Liver (tissue), 3 donors: ENCODE data around the gene PCDHGA5.

ENCODE experiments used
- GABPA ChIP-seq, 2 donors: IDR thresholded peaks in 1 of 2; conservative IDR thresholded peaks in 1 of 2; 2 replicates each; pipeline ENCODE4 v1.6.1; 2016; ENCODE audit warnings: antibody characterized with exemption in 2 of 2, mild to moderate bottlenecking in 1 of 2, moderate library complexity in 1 of 2
- HNF4G ChIP-seq: IDR thresholded peaks from 2 replicates; pipeline ENCODE4 v1.6.1; 2016; ENCODE audit warnings: antibody characterized with exemption
- NR2F2 ChIP-seq: IDR thresholded peaks from 2 replicates; pipeline ENCODE4 v1.6.1; 2016; ENCODE audit warnings: antibody characterized with exemption
- RAD21 ChIP-seq, 2 donors: IDR thresholded peaks; 2 replicates each; pipeline ENCODE4 v1.6.1; 2016; ENCODE audit warnings: antibody characterized with exemption in 2 of 2, mild to moderate bottlenecking in 2 of 2
- RXRA ChIP-seq, 2 donors: IDR thresholded peaks; 2 replicates each; pipeline ENCODE4 v1.6.1; 2017 to 2018; ENCODE audit warnings: antibody characterized with exemption in 2 of 2, mild to moderate bottlenecking in 1 of 2
- TAF1 ChIP-seq: conservative IDR thresholded peaks from 2 replicates; pipeline ENCODE4 v1.6.1; 2016; ENCODE audit warnings: antibody characterized with exemption, mild to moderate bottlenecking
- TF ChIP-seq, protein P1 (sequence below): fragments of 150-350 bp; IDR thresholded peaks from 2 replicates; pipeline ENCODE4 v1.5.1; 2017; ENCODE audit warnings: improper control_type of control experiment, low read depth, low read length; ENCODE audit not compliant: missing input control
- TF ChIP-seq, protein P2 (sequence below): IDR thresholded peaks from 2 replicates; pipeline ENCODE4 v1.6.1; 2016; ENCODE audit warnings: antibody characterized with exemption, mild to moderate bottlenecking
- TF ChIP-seq, protein P3 (sequence below): IDR thresholded peaks from 2 replicates; pipeline ENCODE4 v1.6.1; 2016; ENCODE audit warnings: antibody characterized with exemption
- TF ChIP-seq, protein P4 (sequence below): IDR thresholded peaks from 2 replicates; pipeline ENCODE4 v1.6.1; 2016; ENCODE audit warnings: antibody characterized with exemption
- TF ChIP-seq, protein P5 (sequence below): IDR thresholded peaks from 2 replicates; pipeline ENCODE4 v1.6.1; 2016; ENCODE audit warnings: antibody characterized with exemption
- donor health status: healthy.
- donor health status: healthy.

DNA sequence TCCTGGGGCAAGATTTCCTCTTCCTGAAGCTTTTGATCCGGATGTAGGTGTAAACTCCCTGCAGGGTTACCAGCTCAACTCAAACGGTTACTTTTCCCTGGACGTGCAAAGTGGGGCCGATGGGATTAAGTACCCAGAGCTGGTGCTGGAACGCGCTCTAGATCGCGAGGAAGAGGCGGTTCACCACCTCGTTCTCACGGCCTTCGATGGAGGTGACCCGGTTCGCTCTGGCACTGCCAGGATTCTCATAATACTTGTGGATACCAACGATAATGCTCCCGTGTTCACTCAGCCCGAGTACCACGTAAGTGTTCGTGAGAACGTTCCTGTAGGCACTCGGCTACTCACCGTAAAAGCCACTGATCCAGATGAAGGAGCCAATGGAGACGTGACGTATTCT is 8.3 kb upstream of the PCDHGA5 start:
- TF ChIP-seq, protein P1, sequence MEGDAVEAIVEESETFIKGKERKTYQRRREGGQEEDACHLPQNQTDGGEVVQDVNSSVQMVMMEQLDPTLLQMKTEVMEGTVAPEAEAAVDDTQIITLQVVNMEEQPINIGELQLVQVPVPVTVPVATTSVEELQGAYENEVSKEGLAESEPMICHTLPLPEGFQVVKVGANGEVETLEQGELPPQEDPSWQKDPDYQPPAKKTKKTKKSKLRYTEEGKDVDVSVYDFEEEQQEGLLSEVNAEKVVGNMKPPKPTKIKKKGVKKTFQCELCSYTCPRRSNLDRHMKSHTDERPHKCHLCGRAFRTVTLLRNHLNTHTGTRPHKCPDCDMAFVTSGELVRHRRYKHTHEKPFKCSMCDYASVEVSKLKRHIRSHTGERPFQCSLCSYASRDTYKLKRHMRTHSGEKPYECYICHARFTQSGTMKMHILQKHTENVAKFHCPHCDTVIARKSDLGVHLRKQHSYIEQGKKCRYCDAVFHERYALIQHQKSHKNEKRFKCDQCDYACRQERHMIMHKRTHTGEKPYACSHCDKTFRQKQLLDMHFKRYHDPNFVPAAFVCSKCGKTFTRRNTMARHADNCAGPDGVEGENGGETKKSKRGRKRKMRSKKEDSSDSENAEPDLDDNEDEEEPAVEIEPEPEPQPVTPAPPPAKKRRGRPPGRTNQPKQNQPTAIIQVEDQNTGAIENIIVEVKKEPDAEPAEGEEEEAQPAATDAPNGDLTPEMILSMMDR = no peak
- TF ChIP-seq, protein P2, sequence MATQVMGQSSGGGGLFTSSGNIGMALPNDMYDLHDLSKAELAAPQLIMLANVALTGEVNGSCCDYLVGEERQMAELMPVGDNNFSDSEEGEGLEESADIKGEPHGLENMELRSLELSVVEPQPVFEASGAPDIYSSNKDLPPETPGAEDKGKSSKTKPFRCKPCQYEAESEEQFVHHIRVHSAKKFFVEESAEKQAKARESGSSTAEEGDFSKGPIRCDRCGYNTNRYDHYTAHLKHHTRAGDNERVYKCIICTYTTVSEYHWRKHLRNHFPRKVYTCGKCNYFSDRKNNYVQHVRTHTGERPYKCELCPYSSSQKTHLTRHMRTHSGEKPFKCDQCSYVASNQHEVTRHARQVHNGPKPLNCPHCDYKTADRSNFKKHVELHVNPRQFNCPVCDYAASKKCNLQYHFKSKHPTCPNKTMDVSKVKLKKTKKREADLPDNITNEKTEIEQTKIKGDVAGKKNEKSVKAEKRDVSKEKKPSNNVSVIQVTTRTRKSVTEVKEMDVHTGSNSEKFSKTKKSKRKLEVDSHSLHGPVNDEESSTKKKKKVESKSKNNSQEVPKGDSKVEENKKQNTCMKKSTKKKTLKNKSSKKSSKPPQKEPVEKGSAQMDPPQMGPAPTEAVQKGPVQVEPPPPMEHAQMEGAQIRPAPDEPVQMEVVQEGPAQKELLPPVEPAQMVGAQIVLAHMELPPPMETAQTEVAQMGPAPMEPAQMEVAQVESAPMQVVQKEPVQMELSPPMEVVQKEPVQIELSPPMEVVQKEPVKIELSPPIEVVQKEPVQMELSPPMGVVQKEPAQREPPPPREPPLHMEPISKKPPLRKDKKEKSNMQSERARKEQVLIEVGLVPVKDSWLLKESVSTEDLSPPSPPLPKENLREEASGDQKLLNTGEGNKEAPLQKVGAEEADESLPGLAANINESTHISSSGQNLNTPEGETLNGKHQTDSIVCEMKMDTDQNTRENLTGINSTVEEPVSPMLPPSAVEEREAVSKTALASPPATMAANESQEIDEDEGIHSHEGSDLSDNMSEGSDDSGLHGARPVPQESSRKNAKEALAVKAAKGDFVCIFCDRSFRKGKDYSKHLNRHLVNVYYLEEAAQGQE = no peak
- no peak for TF ChIP-seq GABPA (IDR thresholded peaks at IDR 0.05 in 1 of 2, conservative IDR thresholded peaks at IDR 0.05 in 1 of 2)
- TF ChIP-seq, protein P3, sequence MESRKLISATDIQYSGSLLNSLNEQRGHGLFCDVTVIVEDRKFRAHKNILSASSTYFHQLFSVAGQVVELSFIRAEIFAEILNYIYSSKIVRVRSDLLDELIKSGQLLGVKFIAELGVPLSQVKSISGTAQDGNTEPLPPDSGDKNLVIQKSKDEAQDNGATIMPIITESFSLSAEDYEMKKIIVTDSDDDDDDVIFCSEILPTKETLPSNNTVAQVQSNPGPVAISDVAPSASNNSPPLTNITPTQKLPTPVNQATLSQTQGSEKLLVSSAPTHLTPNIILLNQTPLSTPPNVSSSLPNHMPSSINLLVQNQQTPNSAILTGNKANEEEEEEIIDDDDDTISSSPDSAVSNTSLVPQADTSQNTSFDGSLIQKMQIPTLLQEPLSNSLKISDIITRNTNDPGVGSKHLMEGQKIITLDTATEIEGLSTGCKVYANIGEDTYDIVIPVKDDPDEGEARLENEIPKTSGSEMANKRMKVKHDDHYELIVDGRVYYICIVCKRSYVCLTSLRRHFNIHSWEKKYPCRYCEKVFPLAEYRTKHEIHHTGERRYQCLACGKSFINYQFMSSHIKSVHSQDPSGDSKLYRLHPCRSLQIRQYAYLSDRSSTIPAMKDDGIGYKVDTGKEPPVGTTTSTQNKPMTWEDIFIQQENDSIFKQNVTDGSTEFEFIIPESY = no peak
- TF ChIP-seq, protein P4, sequence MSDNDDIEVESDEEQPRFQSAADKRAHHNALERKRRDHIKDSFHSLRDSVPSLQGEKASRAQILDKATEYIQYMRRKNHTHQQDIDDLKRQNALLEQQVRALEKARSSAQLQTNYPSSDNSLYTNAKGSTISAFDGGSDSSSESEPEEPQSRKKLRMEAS = no peak
- no peak for TF ChIP-seq RXRA (IDR thresholded peaks at IDR 0.05)
- no peak for TF ChIP-seq RAD21 (IDR thresholded peaks at IDR 0.05)
- TF ChIP-seq TAF1 = no peak
- TF ChIP-seq, protein P5, sequence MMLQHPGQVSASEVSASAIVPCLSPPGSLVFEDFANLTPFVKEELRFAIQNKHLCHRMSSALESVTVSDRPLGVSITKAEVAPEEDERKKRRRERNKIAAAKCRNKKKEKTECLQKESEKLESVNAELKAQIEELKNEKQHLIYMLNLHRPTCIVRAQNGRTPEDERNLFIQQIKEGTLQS = no peak
- TF ChIP-seq NR2F2 = no peak
- TF ChIP-seq HNF4G = no peak
